ENCODE data around the gene RNF144B. TPM values are rescaled to one million over a fixed set of nuclear protein-coding genes. Genes with fewer than 3 reads are reported as not detected.

Gene RNF144B
- total and polyA plus RNA-seq, 10 of the 15 experiments (the other 5 are each of a cell fraction or from before 2014, with no cell fraction given), result 0.03 to 0.18 (median 0.14) TPM

- 0% methylated on average over 3 of the region's 3 CpGs for WGBS (ENCODE audit: insufficient coverage, insufficient replicate concordance, low lambda C conversion rate, missing lambda C conversion rate)
Observed at GRCh38 chr6:18485660-18486435, 98.7 kb downstream of the RNF144B start.

More at GRCh38 chr6:18485660-18486435, 98.7 kb downstream of the RNF144B start:
- no peak for TF ChIP-seq SMARCA5 (IDR thresholded peaks at IDR 0.05)
- no peak for TF ChIP-seq MEF2A (IDR thresholded peaks at IDR 0.05; ENCODE audit: insufficient read depth, low read depth, low read length)
- no peak for TF ChIP-seq RCOR1 (conservative IDR thresholded peaks at IDR 0.05; ENCODE audit: low read depth, low read length)
- TF ChIP-seq JUNB (IDR thresholded peaks at IDR 0.05), result peak; percentile 38; the same call in 1 of the 2 replicates
- TF ChIP-seq SKIL (IDR thresholded peaks at IDR 0.05; ENCODE audit: low read depth, poor library complexity, severe bottlenecking), result peak; percentile 29
- peak; percentile 38; the same call in 1 of the 2 replicates for TF ChIP-seq MTA2 (IDR thresholded peaks at IDR 0.05; ENCODE audit: low read depth)
- TF ChIP-seq TARDBP (IDR thresholded peaks at IDR 0.05; ENCODE audit: borderline replicate concordance), result no peak
- peak; percentile 69 for TF ChIP-seq RUNX3 (IDR thresholded peaks at IDR 0.05; ENCODE audit: low read length)
- no peak for TF ChIP-seq POLR2AphosphoS5 (IDR thresholded peaks at IDR 0.05; ENCODE audit: low read length)
- TF ChIP-seq, protein P1, sequence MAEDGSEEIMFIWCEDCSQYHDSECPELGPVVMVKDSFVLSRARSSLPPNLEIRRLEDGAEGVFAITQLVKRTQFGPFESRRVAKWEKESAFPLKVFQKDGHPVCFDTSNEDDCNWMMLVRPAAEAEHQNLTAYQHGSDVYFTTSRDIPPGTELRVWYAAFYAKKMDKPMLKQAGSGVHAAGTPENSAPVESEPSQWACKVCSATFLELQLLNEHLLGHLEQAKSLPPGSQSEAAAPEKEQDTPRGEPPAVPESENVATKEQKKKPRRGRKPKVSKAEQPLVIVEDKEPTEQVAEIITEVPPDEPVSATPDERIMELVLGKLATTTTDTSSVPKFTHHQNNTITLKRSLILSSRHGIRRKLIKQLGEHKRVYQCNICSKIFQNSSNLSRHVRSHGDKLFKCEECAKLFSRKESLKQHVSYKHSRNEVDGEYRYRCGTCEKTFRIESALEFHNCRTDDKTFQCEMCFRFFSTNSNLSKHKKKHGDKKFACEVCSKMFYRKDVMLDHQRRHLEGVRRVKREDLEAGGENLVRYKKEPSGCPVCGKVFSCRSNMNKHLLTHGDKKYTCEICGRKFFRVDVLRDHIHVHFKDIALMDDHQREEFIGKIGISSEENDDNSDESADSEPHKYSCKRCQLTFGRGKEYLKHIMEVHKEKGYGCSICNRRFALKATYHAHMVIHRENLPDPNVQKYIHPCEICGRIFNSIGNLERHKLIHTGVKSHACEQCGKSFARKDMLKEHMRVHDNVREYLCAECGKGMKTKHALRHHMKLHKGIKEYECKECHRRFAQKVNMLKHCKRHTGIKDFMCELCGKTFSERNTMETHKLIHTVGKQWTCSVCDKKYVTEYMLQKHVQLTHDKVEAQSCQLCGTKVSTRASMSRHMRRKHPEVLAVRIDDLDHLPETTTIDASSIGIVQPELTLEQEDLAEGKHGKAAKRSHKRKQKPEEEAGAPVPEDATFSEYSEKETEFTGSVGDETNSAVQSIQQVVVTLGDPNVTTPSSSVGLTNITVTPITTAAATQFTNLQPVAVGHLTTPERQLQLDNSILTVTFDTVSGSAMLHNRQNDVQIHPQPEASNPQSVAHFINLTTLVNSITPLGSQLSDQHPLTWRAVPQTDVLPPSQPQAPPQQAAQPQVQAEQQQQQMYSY (CRISPR knock-in tag; IDR thresholded peaks at IDR 0.05), result no peak
- no peak for TF ChIP-seq EP300 (IDR thresholded peaks at IDR 0.05; ENCODE audit: borderline replicate concordance in 1 of 2, control insufficient read depth in 1 of 2, low read depth in 2 of 2, low read length in 2 of 2)
- TF ChIP-seq SIN3A (IDR thresholded peaks at IDR 0.05; ENCODE audit: low read depth, low read length), result no peak
- Histone ChIP-seq H3K4me2 (ENCODE audit: control insufficient read depth, insufficient read depth) (no peak overlapping the region), H3K36me3 (ENCODE audit: control insufficient read depth in 2 of 2, insufficient read depth in 2 of 2, low read length in 1 of 2) (no peaks in the 10 kb centered on the region), H3K9ac (ENCODE audit: control insufficient read depth, insufficient read depth, low read length) (no peak overlapping the region), H3K4me1 (ENCODE audit: control insufficient read depth, insufficient read depth, low read length) (no peaks in the 10 kb centered on the region), H3K27ac (ENCODE audit: control insufficient read depth, insufficient read depth) (no peak overlapping the region), H3K4me3 (no peak overlapping the region), H3K27me3 (replicated peaks in 1 of 2; ENCODE audit: control insufficient read depth in 2 of 2, insufficient read depth in 2 of 2, low read length in 1 of 2) (no peaks in the 10 kb centered on the region; a peak in 1 of 4 replicates), H3K79me2 (ENCODE audit: control insufficient read depth, insufficient read depth, low read length) (no peaks in the 10 kb centered on the region), H3K9me3 (replicated peaks; ENCODE audit: control insufficient read depth, insufficient read depth, low read length) (no peaks in the 10 kb centered on the region), H4K20me1 (ENCODE audit: control insufficient read depth, insufficient read depth) (no peaks in the 10 kb centered on the region), H2AFZ (ENCODE audit: control insufficient read depth, low read depth, low read length) (no peak overlapping the region)
- RAD21 ChIA-PET (ENCODE audit: unreplicated experiment), result no interaction called here
- BruUV-seq (replicated peaks), result no TSS peak
- intact Hi-C loops (cut with micrococcal nuclease; ENCODE audit: unreplicated experiment) (loop anchor here (5.0 kb wide), 1 partner anchor 84 kb away; no protein-coding TSS in a partner anchor), in situ Hi-C loops (cut with MboI) (no loop called here)
- peak; percentile 65 for ATAC-seq
- no peak for FAIRE-seq
- SMC1A ChIA-PET (ENCODE audit: uncharacterized antibody, unreplicated experiment), result interaction anchor here (1.4 kb wide), 1 partner anchor 13 kb away, joined by 4 read pairs; no protein-coding TSS in a partner anchor
- CTCF ChIA-PET, result no interaction called here
- DNase-seq (ENCODE audit: low read depth, low spot score), result no peak
- POLR2A ChIA-PET, result no interaction called here
